ENCODE measurements around the gene MCM8.

DNA sequence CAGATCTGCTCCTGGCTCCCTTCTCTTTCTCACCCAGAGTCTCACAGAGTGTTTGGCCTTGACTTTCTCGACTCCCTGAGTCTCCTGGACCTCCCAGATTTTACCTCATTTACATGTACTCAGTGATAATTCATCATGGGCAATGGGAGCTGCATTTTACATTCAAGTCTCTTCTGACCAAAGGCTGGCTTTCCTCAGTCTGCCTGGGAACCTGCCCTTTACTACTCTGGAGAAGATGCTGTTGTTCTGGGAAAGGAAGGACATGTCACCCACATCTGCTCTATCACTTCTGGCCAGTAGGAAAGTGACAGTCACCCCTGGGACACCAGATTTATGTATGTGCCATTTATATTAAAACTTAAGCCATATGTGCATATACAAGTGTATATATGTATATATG, 96.0 kb downstream of the MCM8 start:
- TF ChIP-seq CTCF (IDR thresholded peaks at IDR 0.05; ENCODE audit: borderline replicate concordance, extremely low read depth, low read length, poor library complexity, severe bottlenecking) (no peak), EZH2 (IDR thresholded peaks at IDR 0.05; ENCODE audit: borderline replicate concordance, low read depth, low read length, severe bottlenecking) (no peak)
